NCI-H1105 (cell line): ENCODE measurements around the gene PWWP2A.
"Not testable (repeated sequence)": the region's sequence is repeated elsewhere in the genome, so short reads cannot be mapped to it uniquely, and the experiment has no call there.

Experiments
- DNase-seq: peaks from one replicate; lab custom pipeline; 2025; lab: John Stamatoyannopoulos, UW

The PWWP2A gene

GRCh38 chr5:160071916-160072315, 47.3 kb downstream of the PWWP2A start:
- DNase-seq, result no peak

GRCh38 chr5:160071516-160071915, 47.7 kb downstream of the PWWP2A start:
- no peak for DNase-seq

GRCh38 chr5:160069120-160069519, 50.1 kb downstream of the PWWP2A start:
- not testable (repeated sequence) for DNase-seq

DNA sequence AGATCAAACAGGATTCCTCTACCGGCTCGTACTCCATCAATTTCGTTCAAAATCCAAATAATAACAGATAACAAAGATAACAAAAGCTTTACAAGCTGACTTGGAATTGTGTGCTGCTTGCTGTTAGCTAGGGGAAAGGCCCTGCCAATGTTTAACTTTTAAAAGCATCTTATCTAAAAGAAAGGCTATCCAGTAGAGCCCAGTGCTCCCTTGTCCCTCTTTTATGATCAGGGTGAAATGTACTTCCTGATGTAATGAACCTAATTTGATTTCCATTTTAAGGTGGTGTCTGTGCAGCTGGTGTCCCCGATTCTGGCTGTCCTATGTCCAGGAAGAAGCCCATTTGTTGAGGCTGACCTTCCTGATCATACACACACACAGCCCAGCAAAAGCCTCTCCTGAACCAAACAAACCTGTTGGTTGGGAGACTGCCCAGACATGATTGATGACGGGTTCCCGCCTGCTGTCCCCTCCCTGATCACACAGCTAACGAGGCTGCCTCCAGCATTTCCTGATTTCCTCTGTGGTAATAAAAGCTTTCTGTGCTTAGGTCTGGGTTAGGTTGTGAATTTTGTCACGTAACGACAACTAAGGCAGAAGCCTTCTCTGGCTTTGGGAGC, 54.1 kb downstream of the PWWP2A start:
- DNase-seq, result no peak

- no peak for DNase-seq
Measured at GRCh38 chr5:160064417-160064810, 54.8 kb downstream of the PWWP2A start.

DNA sequence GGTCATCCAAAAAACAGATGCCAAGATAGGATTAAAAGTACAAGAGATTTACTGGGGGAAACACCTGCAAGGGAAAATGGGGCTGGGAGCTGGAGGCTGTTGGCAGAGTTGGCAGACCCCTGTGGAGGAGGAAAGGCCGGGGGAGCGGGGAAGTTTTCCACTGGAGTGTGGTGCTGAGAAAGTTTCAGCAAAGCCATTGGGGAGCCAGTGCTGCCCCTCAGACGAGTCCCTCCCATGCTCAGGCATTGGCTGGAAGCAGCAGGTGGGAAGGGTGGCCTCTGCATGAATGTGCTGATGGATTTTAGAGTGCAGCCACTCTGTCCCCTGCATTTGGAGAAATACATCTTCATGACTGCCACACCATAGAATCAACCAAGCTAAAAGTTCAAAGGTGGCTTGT, 57.5 kb downstream of the PWWP2A start:
- DNase-seq, result no peak

DNA sequence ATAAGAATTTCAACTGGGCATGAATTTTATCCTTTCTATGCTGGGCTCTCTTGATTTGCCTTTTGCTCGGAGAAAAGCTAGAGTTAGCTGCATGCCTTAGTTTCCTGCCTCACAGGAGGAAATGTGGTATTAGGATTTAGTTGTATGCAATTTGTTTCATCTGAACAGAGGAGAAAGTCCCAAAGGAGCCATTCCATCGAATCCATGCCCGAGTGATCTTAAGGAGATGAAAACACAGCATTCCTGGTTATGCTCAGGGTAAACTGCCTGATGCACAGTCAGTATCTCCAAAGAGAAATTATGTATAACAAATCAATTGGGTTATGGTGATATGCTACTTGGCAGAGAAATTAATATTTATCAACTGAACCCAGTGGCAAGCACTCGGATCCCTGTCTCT, 59.2 kb downstream of the PWWP2A start:
- no peak for DNase-seq

DNA sequence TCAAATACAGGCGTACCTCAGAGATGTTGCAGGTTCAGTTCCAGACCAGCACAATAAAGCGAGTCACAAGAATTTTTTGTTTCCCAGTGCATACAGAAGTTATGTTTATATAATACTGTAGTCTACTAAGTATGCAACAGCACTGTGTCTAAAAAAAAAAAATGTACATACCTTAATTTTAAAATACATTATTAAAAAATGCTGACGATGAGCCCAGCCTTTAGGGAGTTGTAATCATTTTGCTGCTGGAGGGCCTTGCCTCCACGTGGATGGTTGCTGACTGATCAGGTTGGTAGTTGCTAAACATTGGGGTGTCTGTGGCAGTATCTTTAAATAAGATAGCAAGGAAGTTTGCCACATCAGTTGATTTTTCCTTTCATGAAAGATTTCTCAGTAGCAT, 62.0 kb downstream of the PWWP2A start:
- DNase-seq, result no peak

DNA sequence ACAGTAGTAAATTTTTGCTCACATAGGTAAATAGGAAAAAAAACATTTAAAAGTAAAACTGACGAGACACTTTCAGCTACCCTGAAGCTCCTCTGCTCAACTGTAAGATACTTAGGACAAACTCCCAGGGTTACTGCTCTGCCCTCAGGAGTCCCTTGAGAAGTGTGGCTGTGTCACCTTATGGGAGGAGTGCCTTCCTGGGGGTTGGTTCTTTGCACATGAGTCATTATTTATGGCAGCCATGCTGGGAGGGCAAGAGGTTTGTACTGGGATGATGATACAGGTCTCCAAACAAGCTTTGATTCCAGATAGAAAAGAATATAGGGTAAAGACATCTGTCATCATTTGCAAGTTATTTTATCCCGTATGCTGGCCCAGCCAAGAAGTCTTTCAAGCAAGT, 64.4 kb downstream of the PWWP2A start:
- DNase-seq, result no peak

DNA sequence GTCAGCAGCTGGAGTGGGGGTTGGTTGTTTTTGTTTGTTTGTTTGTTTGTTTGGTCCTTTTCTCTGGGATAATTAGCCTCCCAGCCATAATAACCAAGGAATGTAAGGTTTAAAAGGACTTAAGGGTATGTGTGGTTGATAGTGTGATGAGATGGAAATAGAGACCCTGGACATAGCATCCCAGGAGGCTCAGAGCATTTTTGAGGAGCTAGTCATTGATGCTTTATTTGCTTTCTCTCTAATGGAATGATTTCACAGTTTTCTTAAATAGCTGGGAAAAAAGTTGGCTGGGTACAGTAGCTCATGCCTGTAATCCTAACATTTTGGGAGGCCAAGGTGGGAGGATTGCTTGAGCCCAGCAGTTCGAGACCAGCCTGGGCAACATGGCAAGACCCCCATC, 65.2 kb downstream of the PWWP2A start:
- DNase-seq, result no peak

- no peak for DNase-seq
Measured at GRCh38 chr5:160049099-160049498, 70.2 kb downstream of the PWWP2A start.

DNA sequence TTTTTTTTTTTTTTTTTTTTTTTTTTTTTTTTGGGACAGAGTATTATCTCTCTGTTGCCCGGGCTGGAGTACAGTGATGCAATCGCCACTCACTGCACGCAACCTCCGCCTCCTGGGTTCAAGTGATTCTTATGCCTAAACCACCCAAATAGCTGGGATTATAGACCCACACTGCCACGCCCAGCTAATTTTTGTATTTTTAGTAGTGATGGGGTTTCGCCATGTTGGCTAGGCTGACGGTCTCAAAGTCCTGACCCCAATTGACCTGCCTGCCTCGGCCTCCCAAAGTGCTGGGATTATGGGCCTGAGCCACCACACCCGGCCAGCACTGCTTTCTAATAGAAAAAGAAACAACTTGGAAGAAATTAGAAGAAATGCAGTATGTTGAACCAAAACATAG, 71.1 kb downstream of the PWWP2A start:
- DNase-seq, result no peak

DNA sequence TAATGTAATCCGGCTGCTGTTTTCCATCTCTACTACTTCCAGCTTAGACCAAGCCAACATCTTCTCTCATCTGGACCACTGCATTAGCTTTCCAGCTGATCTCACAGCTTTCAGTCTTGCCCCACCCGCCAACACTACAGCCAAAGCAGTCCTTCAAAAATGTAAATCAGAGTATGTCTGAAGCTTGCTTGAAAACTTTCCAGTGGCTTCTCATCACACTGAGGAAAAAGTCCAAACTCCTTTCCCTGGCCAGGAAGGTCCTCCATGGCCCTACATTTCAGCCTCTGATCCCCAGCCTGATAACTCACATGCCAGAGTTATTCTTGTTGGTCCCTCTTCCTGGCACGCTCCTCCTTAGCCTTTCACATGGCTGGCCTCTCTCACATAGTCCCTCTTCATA, 71.8 kb downstream of the PWWP2A start:
- no peak for DNase-seq

- DNase-seq, result no peak
Measured at GRCh38 chr5:160044967-160045366, 74.3 kb downstream of the PWWP2A start.

DNA sequence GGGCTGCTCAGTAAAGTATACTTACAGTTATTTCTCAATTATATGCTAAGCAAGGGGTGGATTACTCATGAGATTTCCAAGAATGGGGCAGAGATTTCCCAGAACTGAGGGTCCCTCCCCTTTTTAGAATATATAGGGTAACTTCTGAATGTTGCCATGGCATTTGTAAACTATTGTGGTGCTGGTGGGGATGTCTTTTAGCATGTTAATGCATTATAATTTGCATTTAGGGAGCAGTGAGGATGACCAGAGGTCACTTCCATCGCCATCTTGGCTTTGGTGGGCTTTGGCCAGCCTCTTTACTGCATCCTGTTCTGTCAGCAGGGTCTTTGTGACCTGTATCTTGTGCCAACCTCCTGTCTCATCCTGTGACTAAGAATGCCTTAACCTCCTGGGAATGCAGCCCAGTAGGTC, 74.9 kb downstream of the PWWP2A start:
- DNase-seq, result no peak

DNA sequence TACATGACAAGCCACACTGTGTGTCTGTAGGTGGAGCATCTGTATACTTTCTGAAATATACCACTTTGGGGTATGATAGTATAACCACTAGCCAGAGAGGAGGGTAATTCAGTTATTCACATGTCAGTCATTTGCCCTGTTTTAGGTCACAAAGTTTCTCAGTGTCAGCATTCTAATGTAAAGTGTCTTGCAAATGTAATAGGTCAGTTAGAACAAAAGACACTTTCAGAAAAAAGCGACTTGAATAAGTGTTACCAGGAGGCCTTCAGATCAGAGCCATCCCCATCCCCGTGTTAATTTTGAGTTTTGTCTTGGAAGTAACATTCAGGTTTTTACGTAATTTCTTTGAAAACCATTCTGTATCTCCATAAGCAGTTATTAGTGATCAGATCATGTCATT, 76.6 kb downstream of the PWWP2A start:
- DNase-seq, result no peak
